SK-N-SH (cell line): ENCODE results near the gene AWAT2. TPM values are rescaled to one million over a fixed set of nuclear protein-coding genes. Genes with fewer than 3 reads are reported as not detected.

Experiments
- CTCF ChIA-PET: fragments of 300-600, 350-600 bp; formaldehyde crosslinking; extraction: SDS; loops from one replicate; lab custom pipeline; 2021; lab: Yijun Ruan, JAX
- POLR2A ChIA-PET: fragments of 350-600 bp; sonication (Branson Sonifier 250); formaldehyde crosslinking; extraction: SDS; loops from one replicate; lab custom pipeline; 2020; ENCODE audit warnings: antibody characterized with exemption, inconsistent platforms; lab: Yijun Ruan, JAX
- DNase-seq: peaks from one replicate; pipeline ENCODE4 v3.0.0; 2012
- H2AFZ ChIP-seq: fragments of 200-600 bp; sonication (generic); 2 replicates; pipeline ENCODE4 v1.8.1; 2016; ENCODE audit warnings: antibody characterized with exemption, mild to moderate bottlenecking, low read depth
- H3F3A ChIP-seq: fragments of 200-600 bp; sonication (generic); replicated peaks from 2 replicates; pipeline ENCODE3; 2016; ENCODE audit warnings: antibody characterized with exemption, mild to moderate bottlenecking; ENCODE audit not compliant: insufficient read depth
- H3K27ac ChIP-seq, 2 experiments: fragments of 200-500 bp in 1 of 2; fragments of 200-600 bp in 1 of 2; sonication (Bioruptor generic) in 1 of 2; sonication (generic), shearing (Covaris generic) in 1 of 2; 2 replicates each; pipeline versions ENCODE4 v1.5.1 to v1.6.1; 2014 to 2016; ENCODE audit warnings: low read depth in 2 of 2, inconsistent platforms in 1 of 2, low read length in 1 of 2, mild to moderate bottlenecking in 1 of 2, mixed read lengths in 1 of 2
- H3K27me3 ChIP-seq: fragments of 200-600 bp; sonication (generic), shearing (Covaris generic); 2 replicates; pipeline ENCODE4 v1.6.1; 2016; ENCODE audit warnings: mixed run types; ENCODE audit not compliant: insufficient read depth
- H3K36me3 ChIP-seq, 2 experiments: fragments of 200-500 bp in 1 of 2; fragments of 200-600 bp in 1 of 2; sonication (Bioruptor generic) in 1 of 2; sonication (generic) in 1 of 2; replicated peaks in 1 of 2; 2 replicates each; pipeline versions ENCODE3 to v1.5.1; 2014 to 2016; ENCODE audit warnings: low read length in 1 of 2, mild to moderate bottlenecking in 1 of 2; ENCODE audit not compliant: insufficient read depth in 2 of 2, control insufficient read depth in 1 of 2
- H3K4me1 ChIP-seq, 2 experiments: fragments of 200-500 bp in 1 of 2; fragments of 200-600 bp in 1 of 2; sonication (Bioruptor generic) in 1 of 2; sonication (generic), shearing (Covaris generic) in 1 of 2; 2 replicates each; pipeline versions ENCODE4 v1.5.1 to v1.6.1; 2014 to 2016; ENCODE audit warnings: low read depth in 1 of 2, low read length in 1 of 2, mixed run types in 1 of 2; ENCODE audit not compliant: insufficient read depth in 2 of 2, control insufficient read depth in 1 of 2
- H3K4me2 ChIP-seq: fragments of 200-600 bp; sonication (generic), shearing (Covaris generic); 2 replicates; pipeline ENCODE4 v1.6.1; 2017; ENCODE audit warnings: mixed run types
- H3K4me3 ChIP-seq, 2 experiments: fragments of 200-500 bp in 1 of 2; fragments of 200-600 bp in 1 of 2; sonication (Bioruptor generic) in 1 of 2; sonication (generic), shearing (Covaris generic) in 1 of 2; 2 replicates each; pipeline versions ENCODE4 v1.5.1 to v1.8.1; 2014 to 2016; ENCODE audit warnings: low read depth in 2 of 2, inconsistent platforms in 1 of 2, low read length in 1 of 2, mild to moderate bottlenecking in 1 of 2, mixed read lengths in 1 of 2, moderate library complexity in 1 of 2
- H3K79me2 ChIP-seq: fragments of 200-600 bp; sonication (generic); 2 replicates; pipeline ENCODE4 v1.8.1; 2017; ENCODE audit warnings: mild to moderate bottlenecking; ENCODE audit not compliant: insufficient read depth
- H3K9ac ChIP-seq: fragments of 200-600 bp; sonication (generic); 2 replicates; pipeline ENCODE4 v1.6.1; 2017; ENCODE audit warnings: mixed run types
- H3K9me2 ChIP-seq: fragments of 200-600 bp; sonication (generic); 2 replicates; pipeline ENCODE4 v1.6.1; 2017; ENCODE audit warnings: mixed run types
- H3K9me3 ChIP-seq: fragments of 200-600 bp; sonication (generic); 2 replicates; pipeline ENCODE4 v1.6.1; 2017; ENCODE audit warnings: mixed run types, mild to moderate bottlenecking, moderate library complexity
- H4K20me1 ChIP-seq: fragments of 200-600 bp; sonication (generic); 2 replicates; pipeline ENCODE4 v1.6.1; 2017; ENCODE audit warnings: mild to moderate bottlenecking, mixed run types; ENCODE audit not compliant: insufficient read depth
- CHD2 ChIP-seq: fragments of 150-350 bp; IDR thresholded peaks from 2 replicates; pipeline ENCODE4 v1.6.1; 2018; ENCODE audit warnings: low read length; ENCODE audit not compliant: partially characterized antibody
- CTCF ChIP-seq: fragments of 200-600 bp; sonication (generic); IDR thresholded peaks from 2 replicates; pipeline ENCODE4 v1.6.1; 2017; ENCODE audit warnings: antibody characterized with exemption, mild to moderate bottlenecking, moderate library complexity
- ELF1 ChIP-seq: IDR thresholded peaks from 2 replicates; pipeline ENCODE4 v1.4.0; 2012
- FOSL2 ChIP-seq: IDR thresholded peaks from 2 replicates; pipeline ENCODE4 v1.4.0; 2012; ENCODE audit warnings: low read depth, mild to moderate bottlenecking, moderate library complexity, borderline replicate concordance
- FOXJ3 ChIP-seq: sonication (generic); formaldehyde crosslinking; IDR thresholded peaks from 2 replicates; pipeline ENCODE4 v1.5.1; 2020; ENCODE audit warnings: mild to moderate bottlenecking, missing genetic modification reagents
- FOXM1 ChIP-seq: IDR thresholded peaks from 2 replicates; pipeline ENCODE4 v1.4.0; 2012; ENCODE audit warnings: low read depth, mild to moderate bottlenecking
- GATA2 ChIP-seq: sonication (generic); formaldehyde crosslinking; IDR thresholded peaks from 2 replicates; pipeline ENCODE4 v1.5.0; 2020; ENCODE audit warnings: mild to moderate bottlenecking, missing genetic modification reagents
- JUND ChIP-seq: IDR thresholded peaks from 2 replicates; pipeline ENCODE4 v1.4.0; 2012
- NFIC ChIP-seq: IDR thresholded peaks from 2 replicates; pipeline ENCODE4 v1.4.0; 2012; ENCODE audit warnings: borderline replicate concordance
- RCOR1 ChIP-seq: fragments of 150-350 bp; IDR thresholded peaks from 2 replicates; pipeline ENCODE4 v1.6.1; 2017; ENCODE audit warnings: antibody characterized with exemption, low read length
- REST ChIP-seq: IDR thresholded peaks from 2 replicates; pipeline ENCODE4 v1.6.1; 2012; ENCODE audit warnings: mild to moderate bottlenecking, low read depth, low read length, moderate library complexity
- RXRA ChIP-seq: IDR thresholded peaks from 2 replicates; pipeline ENCODE4 v1.4.0; 2012; ENCODE audit warnings: low read depth, mild to moderate bottlenecking, borderline replicate concordance
- SIN3A ChIP-seq: IDR thresholded peaks from 2 replicates; pipeline ENCODE4 v1.6.1; 2012; ENCODE audit warnings: low read depth, mild to moderate bottlenecking, low read length, moderate library complexity, borderline replicate concordance
- USF1 ChIP-seq: IDR thresholded peaks from 2 replicates; pipeline ENCODE4 v1.4.0; 2012; ENCODE audit warnings: low read depth, borderline replicate concordance
- YY1 ChIP-seq: IDR thresholded peaks from 2 replicates; pipeline ENCODE4 v1.4.0; 2012; ENCODE audit warnings: low read depth, mild to moderate bottlenecking
- WGBS: methylation state at CpG from one replicate; pipeline ENCODE4 v1.1.6; 2017; ENCODE audit warnings: low lambda C conversion rate; 5-methylcytosine and 5-hydroxymethylcytosine counted together
- polyA plus RNA-seq, 3 experiments: library from polyadenylated mRNA; depleted of rRNA; stranded (reverse); fragments of >200 nt; gene quantifications; 2 replicates each; pipeline ENCODE4 v1.2.3, GENCODE V29; 2012

AWAT2 gene
- polyA plus RNA-seq, 1 of the 3 experiments (the other 2 are of a cell fraction) = 0.13 TPM

- ChIA-PET POLR2A (no interaction called here), CTCF (interaction anchor here (0.6 to 1.5 kb wide), 2 partner anchors 12 to 23 kb away, joined by 3 to 5 read pairs; no protein-coding TSS in a partner anchor)
- WGBS = 41% methylated on average over 11 of the region's 11 CpGs
- H3K9me3 ChIP-seq = no peaks in the 10 kb centered on the region
- TF ChIP-seq RCOR1 (no peak), FOSL2 (no peak), REST (no peak), GATA2 (no peak), YY1 (no peak), USF1 (no peak), SIN3A (no peak), NFIC (no peak), FOXM1 (no peak), CHD2 (no peak), FOXJ3 (CRISPR knock-in tag) (no peak), CTCF (no peak), RXRA (no peak), ELF1 (no peak), JUND (no peak)
- no peaks in the 10 kb centered on the region for H3F3A ChIP-seq
- no peaks in the 10 kb centered on the region for H3K9me2 ChIP-seq
- H3K27me3 ChIP-seq = no peaks in the 10 kb centered on the region; the same call in 1 of the 2 replicates
- no peak overlapping the region for H3K4me3 ChIP-seq
- H3K36me3 ChIP-seq = no peaks in the 10 kb centered on the region
- no peak overlapping the region for H3K4me2 ChIP-seq
- H3K79me2 ChIP-seq = no peaks in the 10 kb centered on the region
- no peak overlapping the region for H3K27ac ChIP-seq
- no peaks in the 10 kb centered on the region for H3K4me1 ChIP-seq
- no peaks in the 10 kb centered on the region for H4K20me1 ChIP-seq
- DNase-seq = no peak
- no peak overlapping the region for H2AFZ ChIP-seq
- H3K9ac ChIP-seq = no peak overlapping the region
Measured at GRCh38 chrX:70052895-70053615, 3.3 kb upstream of the AWAT2 start.
